Testis (tissue), 3 donors: ENCODE measurements around the gene NALCN. TPM values are rescaled to one million over a fixed set of nuclear protein-coding genes. Genes with fewer than 3 reads are reported as not detected.
"Not testable (repeated sequence)": the region's sequence is repeated elsewhere in the genome, so short reads cannot be mapped to it uniquely, and the experiment has no call there.

Experiments
- DNase-seq: peaks from one replicate; pipeline ENCODE4 v3.0.0-alpha.2; 2019
- H3K27ac ChIP-seq, 2 donors: fragments of 200-600 bp; sonication (generic); one replicate each; pipeline ENCODE4 v1.5.1; 2019
- H3K27me3 ChIP-seq: fragments of 200-600 bp; sonication (generic); one replicate; pipeline ENCODE4 v1.5.1; 2019
- H3K36me3 ChIP-seq: fragments of 200-600 bp; sonication (generic); one replicate; pipeline ENCODE4 v1.5.1; 2017; ENCODE audit warnings: low read depth; ENCODE audit errors: missing control alignments
- H3K4me1 ChIP-seq: fragments of 200-600 bp; sonication (generic); one replicate; pipeline ENCODE4 v1.5.1; 2019
- H3K4me3 ChIP-seq, 2 donors: fragments of 200-600 bp; sonication (generic); one replicate each; pipeline ENCODE4 v1.5.1; 2017 to 2019
- H3K9me3 ChIP-seq: fragments of 200-600 bp; sonication (generic); one replicate; pipeline ENCODE4 v1.5.1; 2017
- CTCF ChIP-seq, 3 experiments: fragments of 450-650 bp in 2 of 3; fragments of 200-600 bp in 1 of 3; sonication (generic) in 1 of 3; IDR thresholded peaks; one replicate each; pipeline ENCODE4 v1.5.1; 2016 to 2019; ENCODE audit warnings: antibody characterized with exemption in 3 of 3, mild to moderate bottlenecking in 2 of 3, moderate library complexity in 1 of 3
- POLR2A ChIP-seq: fragments of 450-650 bp; IDR thresholded peaks from one replicate; pipeline ENCODE4 v1.6.1; 2017; ENCODE audit warnings: antibody characterized with exemption, mild to moderate bottlenecking, moderate library complexity
- WGBS, 2 donors: methylation state at CpG; one replicate each; pipeline ENCODE4 v1.1.5; 2018; 5-methylcytosine and 5-hydroxymethylcytosine counted together
- intact Hi-C: fragments of 100-400 bp; cut with DNase I; formaldehyde crosslinking; loops from one replicate; pipeline ENCODE4 v1.15.1; 2023; ENCODE audit warnings: low total_unique reads
- polyA plus RNA-seq: library from polyadenylated mRNA; stranded (reverse); fragments of 350-450 nt; fragmentation: Illumina TruSeq; extraction: RNeasy Lipid Tissue Mini Kit (QIAGEN cat#74804); gene quantifications from one replicate; pipeline ENCODE4 v1.2.3, GENCODE V29; 2014; ENCODE audit warnings: low read depth, low replicate concordance; ENCODE audit not compliant: insufficient read depth
- total RNA-seq, 2 donors: library from RNA; depleted of rRNA; stranded (reverse); fragments of >200 nt; gene quantifications; one replicate each; pipeline ENCODE4 v1.2.3, GENCODE V29; 2016

Gene NALCN
- total and polyA plus RNA-seq, 3 donors from 2014 or later: 2.9 to 4.0 (median 3.2) TPM

GRCh38 chr13:101327871-101328270 is 88.4 kb downstream of the NALCN start:
- WGBS, 2 donors: 47 to 59% methylated on average over 3 of the region's 3 CpGs
- Histone ChIP-seq H3K9me3 (no peaks in the 10 kb centered on the region), H3K27ac (no peak overlapping the region), H3K4me3 (no peak overlapping the region), H3K36me3 (no peaks in the 10 kb centered on the region), H3K27me3 (no peaks in the 10 kb centered on the region), H3K4me1 (no peaks in the 10 kb centered on the region)
- TF ChIP-seq CTCF (IDR thresholded peaks at IDR 0.05): no peak
- no peak for TF ChIP-seq POLR2A
- DNase-seq: no peak
- intact Hi-C loops: no loop called here

GRCh38 chr13:101326710-101327109 is 89.6 kb downstream of the NALCN start:
- no peaks in the 10 kb centered on the region for H3K9me3 ChIP-seq
- no peak overlapping the region for H3K4me3 ChIP-seq
- no peak overlapping the region for H3K27ac ChIP-seq
- no peak for DNase-seq
- no peak for TF ChIP-seq CTCF (IDR thresholded peaks at IDR 0.05)
- no peak for TF ChIP-seq POLR2A
- no peaks in the 10 kb centered on the region for H3K36me3 ChIP-seq
- 48 to 77% methylated on average over 4 of the region's 4 CpGs for WGBS, 2 donors
- no peaks in the 10 kb centered on the region for H3K27me3 ChIP-seq
- no peaks in the 10 kb centered on the region for H3K4me1 ChIP-seq
- intact Hi-C loops: no loop called here

- intact Hi-C loops: no loop called here
- H3K36me3 ChIP-seq: no peaks in the 10 kb centered on the region
- no peak for DNase-seq
- no peaks in the 10 kb centered on the region for H3K27me3 ChIP-seq
- no peak overlapping the region for H3K27ac ChIP-seq
- H3K4me3 ChIP-seq: no peak overlapping the region
- WGBS, 2 donors: 25 to 40% methylated on average over 3 of the region's 3 CpGs
- H3K4me1 ChIP-seq: no peaks in the 10 kb centered on the region
- no peaks in the 10 kb centered on the region for H3K9me3 ChIP-seq
- no peak for TF ChIP-seq POLR2A
- no peak for TF ChIP-seq CTCF (IDR thresholded peaks at IDR 0.05)
Measured at GRCh38 chr13:101325423-101325822, 90.9 kb downstream of the NALCN start.

- TF ChIP-seq POLR2A: no peak
- TF ChIP-seq CTCF (IDR thresholded peaks at IDR 0.05): no peak
- Histone ChIP-seq H3K27me3 (no peaks in the 10 kb centered on the region), H3K4me3 (no peak overlapping the region), H3K36me3 (no peaks in the 10 kb centered on the region), H3K4me1 (no peaks in the 10 kb centered on the region), H3K9me3 (no peaks in the 10 kb centered on the region), H3K27ac (no peak overlapping the region)
- DNase-seq: no peak
- intact Hi-C loops: no loop called here
Measured at GRCh38 chr13:101323601-101324000, 92.7 kb downstream of the NALCN start.

GRCh38 chr13:101317986-101318523 is 98.3 kb downstream of the NALCN start:
- 81 to 88% methylated on average over 9 to 10 of the region's 10 CpGs for WGBS, 2 donors
- no peaks in the 10 kb centered on the region for H3K4me1 ChIP-seq
- H3K27ac ChIP-seq: no peak overlapping the region
- no peak for DNase-seq
- H3K27me3 ChIP-seq: no peaks in the 10 kb centered on the region
- H3K9me3 ChIP-seq: no peaks in the 10 kb centered on the region
- TF ChIP-seq POLR2A (no peak), CTCF (IDR thresholded peaks at IDR 0.05) (no peak)
- H3K36me3 ChIP-seq: no peaks in the 10 kb centered on the region
- intact Hi-C loops: no loop called here
- H3K4me3 ChIP-seq: no peak overlapping the region

- H3K27me3 ChIP-seq, intact Hi-C loops, DNase-seq, H3K27ac ChIP-seq, H3K36me3 ChIP-seq, H3K4me1 ChIP-seq, H3K9me3 ChIP-seq, H3K4me3 ChIP-seq: not testable (repeated sequence)
- WGBS, 2 donors: 73 to 75% methylated on average over 1 of the region's 1 CpG
Measured at GRCh38 chr13:101313479-101313878, 102.8 kb downstream of the NALCN start.
